ENCODE results near the gene TEX28. TPM values are rescaled to one million over a fixed set of nuclear protein-coding genes. Genes with fewer than 3 reads are reported as not detected.
"Not testable (repeated sequence)": the region's sequence is repeated elsewhere in the genome, so short reads cannot be mapped to it uniquely, and the experiment has no call there.

The TEX28 gene
- total RNA-seq, 1 donor = under 0.01 TPM

GRCh38 chrX:154248076-154248475 lies 46.8 kb downstream of the TEX28 start:
- DNase-seq (ENCODE audit: low read depth in 2 of 3, low spot score in 2 of 3) = not testable (repeated sequence)

GRCh38 chrX:154247377-154248045 lies 47.4 kb downstream of the TEX28 start:
- DNase-seq (ENCODE audit: low read depth in 2 of 3, low spot score in 2 of 3) = not testable (repeated sequence)

GRCh38 chrX:154239982-154240503 lies 54.9 kb downstream of the TEX28 start:
- DNase-seq (ENCODE audit: low read depth in 2 of 3, low spot score in 2 of 3) = not testable (repeated sequence)

GRCh38 chrX:154238939-154239559 lies 55.9 kb downstream of the TEX28 start:
- not testable (repeated sequence) for DNase-seq (ENCODE audit: low read depth in 2 of 3, low spot score in 2 of 3)

- not testable (repeated sequence) for DNase-seq (ENCODE audit: low read depth in 2 of 3, low spot score in 2 of 3)
Measured at GRCh38 chrX:154233620-154234019, 61.3 kb downstream of the TEX28 start.

GRCh38 chrX:154231443-154231842 lies 63.5 kb downstream of the TEX28 start:
- not testable (repeated sequence) for DNase-seq (ENCODE audit: low read depth in 2 of 3, low spot score in 2 of 3)

- not testable (repeated sequence) for DNase-seq (ENCODE audit: low read depth in 2 of 3, low spot score in 2 of 3)
Measured at GRCh38 chrX:154226706-154227105, 68.2 kb downstream of the TEX28 start.

- not testable (repeated sequence) for DNase-seq (ENCODE audit: low read depth in 2 of 3, low spot score in 2 of 3)
Measured at GRCh38 chrX:154225292-154225691, 69.6 kb downstream of the TEX28 start.

Other genes with a start within 250 kb of the TEX28 start
- 25.3 TPM for gene MECP2, start 197.4 kb downstream of the TEX28 start, total RNA-seq
- gene OPN1LW, start 150.9 kb downstream of the TEX28 start, total RNA-seq = not detected
- not detected for gene OPN1MW, start 112.5 kb downstream of the TEX28 start, total RNA-seq
- gene OPN1MW2, start 75.4 kb downstream of the TEX28 start, total RNA-seq = not detected
- gene OPN1MW3, start 37.5 kb downstream of the TEX28 start, total RNA-seq = not detected
- gene TKTL1, start 671 bp upstream of the TEX28 start, total RNA-seq = 0.27 TPM
- 868 TPM for gene FLNA, start 79.5 kb upstream of the TEX28 start, total RNA-seq
- 24.5 TPM for gene EMD, start 84.2 kb upstream of the TEX28 start, total RNA-seq
- gene RPL10, start 103.3 kb upstream of the TEX28 start, total RNA-seq = 7,558 TPM
- 89.7 TPM for gene DNASE1L1, start 114.1 kb upstream of the TEX28 start, total RNA-seq
- gene TAFAZZIN, start 116.4 kb upstream of the TEX28 start, total RNA-seq = 42.3 TPM
- 95.1 TPM for gene ATP6AP1, start 133.6 kb upstream of the TEX28 start, total RNA-seq
- 85.9 TPM for gene GDI1, start 142.0 kb upstream of the TEX28 start, total RNA-seq
- 10.5 TPM for gene FAM50A, start 149.0 kb upstream of the TEX28 start, total RNA-seq
- 12.1 TPM for gene PLXNA3, start 163.2 kb upstream of the TEX28 start, total RNA-seq
- 47.1 TPM for gene LAGE3, start 184.2 kb upstream of the TEX28 start, total RNA-seq
- 54.4 TPM for gene UBL4A, start 191.5 kb upstream of the TEX28 start, total RNA-seq
- 37.2 TPM for gene SLC10A3, start 195.5 kb upstream of the TEX28 start, total RNA-seq
- gene FAM3A, start 221.1 kb upstream of the TEX28 start, total RNA-seq = 43.9 TPM